Measurements from ENCODE around the gene SRD5A1.

SRD5A1 gene

GRCh38 chr5:6720561-6720921 lies 87.3 kb downstream of the SRD5A1 start:
- H3K4me3 ChIP-seq (ENCODE audit: low read depth, low read length) = no peak overlapping the region
- POLR2A ChIA-PET = no interaction called here
- no peak for TF ChIP-seq CTCF (IDR thresholded peaks at IDR 0.05; ENCODE audit: insufficient read depth, low read length, missing control alignments)
- DNase-seq (ENCODE audit: low read depth, low spot score) = no peak
- CTCF ChIA-PET = no interaction called here

- no peak overlapping the region for H3K4me3 ChIP-seq (ENCODE audit: low read depth, low read length)
- ChIA-PET CTCF (interaction anchor here (1.2 to 1.9 kb wide), 2 partner anchors 24 to 89 kb away, joined by 4 to 9 read pairs; partner anchors contain the start of gene NSUN2), POLR2A (interaction anchor here (0.6 to 1.4 kb wide), 2 partner anchors 10 to 15 kb away, joined by 3 read pairs; no protein-coding TSS in a partner anchor)
- no peak for TF ChIP-seq CTCF (IDR thresholded peaks at IDR 0.05; ENCODE audit: insufficient read depth, low read length, missing control alignments)
- DNase-seq (ENCODE audit: low read depth, low spot score) = no peak
Observed at GRCh38 chr5:6721442-6721841, 88.2 kb downstream of the SRD5A1 start.

- ChIA-PET CTCF (interaction anchor here (0.6 to 1.9 kb wide), 4 partner anchors 9 to 1373 kb away, joined by 3 to 9 read pairs (median 4); partner anchors contain the start of gene NSUN2), POLR2A (interaction anchor here (0.6 to 1.4 kb wide), 2 partner anchors 10 to 16 kb away, joined by 3 read pairs; no protein-coding TSS in a partner anchor)
- peak overlapping the region; percentile 28 for H3K4me3 ChIP-seq (ENCODE audit: low read depth, low read length)
- no peak for DNase-seq (ENCODE audit: low read depth, low spot score)
- no peak for TF ChIP-seq CTCF (IDR thresholded peaks at IDR 0.05; ENCODE audit: insufficient read depth, low read length, missing control alignments)
Observed at GRCh38 chr5:6722015-6722414, 88.8 kb downstream of the SRD5A1 start.

- no peak overlapping the region for H3K4me3 ChIP-seq (ENCODE audit: low read depth, low read length)
- POLR2A ChIA-PET = no interaction called here
- DNase-seq (ENCODE audit: low read depth, low spot score) = no peak
- TF ChIP-seq CTCF (IDR thresholded peaks at IDR 0.05; ENCODE audit: insufficient read depth, low read length, missing control alignments) = no peak
- CTCF ChIA-PET = interaction anchor here (1.6 to 1.9 kb wide), 2 partner anchors 8 to 22 kb away, joined by 4 to 9 read pairs; no protein-coding TSS in a partner anchor
Observed at GRCh38 chr5:6723122-6723815, 90.0 kb downstream of the SRD5A1 start.

- H3K4me3 ChIP-seq (ENCODE audit: low read depth, low read length) = no peak overlapping the region
- no peak for DNase-seq (ENCODE audit: low read depth, low spot score)
- TF ChIP-seq CTCF (IDR thresholded peaks at IDR 0.05; ENCODE audit: insufficient read depth, low read length, missing control alignments) = no peak
- POLR2A ChIA-PET = no interaction called here
- CTCF ChIA-PET = interaction anchor here (1.5 to 1.6 kb wide), 2 partner anchors 8 to 21 kb away, joined by 4 read pairs; no protein-coding TSS in a partner anchor
Observed at GRCh38 chr5:6723816-6724300, 90.6 kb downstream of the SRD5A1 start.
